Neural progenitor cell (in vitro differentiated cells): ENCODE results near the gene PDE6A. TPM values are rescaled to one million over a fixed set of nuclear protein-coding genes. Genes with fewer than 3 reads are reported as not detected.

Experiments used
- DNase-seq: peaks from one replicate; pipeline ENCODE4 v3.0.0-alpha.2; 2016; ENCODE audit warnings: low spot score
- H2AFZ ChIP-seq: fragments of 200-600 bp; sonication (generic); replicated peaks from 2 replicates; pipeline ENCODE4 v1.6.1; 2016; ENCODE audit warnings: antibody characterized with exemption
- H3F3A ChIP-seq: fragments of 200-600 bp; sonication (generic); 2 replicates; pipeline ENCODE4 v1.6.1; 2016; ENCODE audit warnings: antibody characterized with exemption, low read depth
- H3K27ac ChIP-seq: fragments of 200-600 bp; sonication (generic); 2 replicates; pipeline ENCODE4 v1.5.1; 2016; ENCODE audit warnings: mild to moderate bottlenecking
- H3K27me3 ChIP-seq: fragments of 200-600 bp; sonication (generic); 2 replicates; pipeline ENCODE4 v1.6.1; 2016; ENCODE audit warnings: mild to moderate bottlenecking, moderate library complexity
- H3K36me3 ChIP-seq: fragments of 200-600 bp; sonication (generic); 2 replicates; pipeline ENCODE4 v1.5.1; 2016
- H3K4me1 ChIP-seq: fragments of 200-600 bp; sonication (generic); 2 replicates; pipeline ENCODE4 v1.6.1; 2016; ENCODE audit warnings: mixed run types
- H3K4me2 ChIP-seq: fragments of 200-600 bp; sonication (generic); 2 replicates; pipeline ENCODE4 v1.6.1; 2016
- H3K4me3 ChIP-seq: fragments of 200-600 bp; sonication (generic); 2 replicates; pipeline ENCODE4 v1.5.1; 2016
- H3K79me2 ChIP-seq: fragments of 200-600 bp; sonication (generic); 2 replicates; pipeline ENCODE4 v1.6.1; 2016; ENCODE audit warnings: low read depth
- H3K9ac ChIP-seq: fragments of 200-600 bp; sonication (generic); 2 replicates; pipeline ENCODE4 v1.6.1; 2016
- H3K9me3 ChIP-seq: fragments of 200-600 bp; sonication (generic); 2 replicates; pipeline ENCODE4 v1.5.1; 2016; ENCODE audit warnings: low read depth
- H4K20me1 ChIP-seq: fragments of 200-600 bp; sonication (generic); 2 replicates; pipeline ENCODE4 v1.6.1; 2016; ENCODE audit warnings: low read depth
- H3K27ac Mint-ChIP-seq: 3 replicates; pipeline ENCODE4 v1.8.0; 2021; ENCODE audit warnings: mixed read lengths
- H3K27me3 Mint-ChIP-seq: 2 replicates; pipeline ENCODE4 v1.8.0; 2022; ENCODE audit warnings: low read depth, mild to moderate bottlenecking, inconsistent platforms, moderate library complexity, mixed read lengths; ENCODE audit not compliant: insufficient read depth
- H3K36me3 Mint-ChIP-seq: 3 replicates; pipeline ENCODE4 v1.8.0; 2021; ENCODE audit warnings: mixed read lengths
- H3K4me1 Mint-ChIP-seq: 3 replicates; pipeline ENCODE4 v1.8.0; 2021; ENCODE audit warnings: mixed read lengths
- H3K4me3 Mint-ChIP-seq: 3 replicates; pipeline ENCODE4 v1.8.0; 2021; ENCODE audit warnings: mild to moderate bottlenecking, moderate library complexity, mixed read lengths
- H3K9me3 Mint-ChIP-seq: 3 replicates; pipeline ENCODE4 v1.8.0; 2020; ENCODE audit warnings: mixed read lengths
- CTCF ChIP-seq: fragments of 200-600 bp; sonication (generic); IDR thresholded peaks from 2 replicates; pipeline ENCODE4 v1.5.1; 2017; ENCODE audit warnings: antibody characterized with exemption, mild to moderate bottlenecking
- EZH2 ChIP-seq: fragments of 200-600 bp; sonication (generic); IDR thresholded peaks from 2 replicates; pipeline ENCODE4 v1.6.1; 2017; ENCODE audit warnings: antibody characterized with exemption, mild to moderate bottlenecking, moderate library complexity
- EZH2phosphoT487 ChIP-seq: fragments of 200-600 bp; sonication (generic); IDR thresholded peaks from 2 replicates; pipeline ENCODE4 v1.6.1; 2017; ENCODE audit warnings: antibody characterized with exemption
- total RNA-seq: library from RNA; depleted of rRNA; stranded (reverse); fragments of >200 nt; gene quantifications from 2 replicates; pipeline ENCODE4 v1.2.3, GENCODE V29; 2015; ENCODE audit warnings: low replicate concordance

Gene PDE6A
- total RNA-seq, 1 donor from 2014 or later, result not detected

GRCh38 chr5:149870697-149871096 lies 73.9 kb downstream of the PDE6A start:
- no peaks in the 10 kb centered on the region for H4K20me1 ChIP-seq
- Mint-ChIP-seq H3K9me3 (peaks cover 4% of the 10 kb centered on the region), H3K4me3 (no peak overlapping the region), H3K4me1 (peaks cover 5% of the 10 kb centered on the region), H3K27ac (no peak overlapping the region), H3K36me3 (no peaks in the 10 kb centered on the region), H3K27me3 (peaks cover 4% of the 10 kb centered on the region)
- no peak overlapping the region for H3K4me2 ChIP-seq
- no peak overlapping the region for H2AFZ ChIP-seq
- no peak overlapping the region for H3K27ac ChIP-seq
- no peak for DNase-seq
- no peaks in the 10 kb centered on the region for H3K9me3 ChIP-seq
- no peaks in the 10 kb centered on the region for H3K27me3 ChIP-seq
- no peak overlapping the region for H3K4me3 ChIP-seq
- H3K4me1 ChIP-seq, result no peaks in the 10 kb centered on the region
- TF ChIP-seq CTCF, result no peak
- no peak for TF ChIP-seq EZH2phosphoT487
- no peak for TF ChIP-seq EZH2
- H3K9ac ChIP-seq, result no peak overlapping the region
- no peaks in the 10 kb centered on the region for H3F3A ChIP-seq
- H3K79me2 ChIP-seq, result no peaks in the 10 kb centered on the region
- no peaks in the 10 kb centered on the region for H3K36me3 ChIP-seq

- H3K4me1 Mint-ChIP-seq, result peaks cover 5% of the 10 kb centered on the region
- DNase-seq, result no peak
- Histone ChIP-seq H3K9me3 (no peaks in the 10 kb centered on the region), H3K27me3 (no peaks in the 10 kb centered on the region), H3K36me3 (no peaks in the 10 kb centered on the region), H3K4me2 (no peak overlapping the region), H3K4me1 (no peaks in the 10 kb centered on the region), H3F3A (no peaks in the 10 kb centered on the region), H3K79me2 (no peaks in the 10 kb centered on the region), H2AFZ (no peak overlapping the region), H3K27ac (no peak overlapping the region), H4K20me1 (no peaks in the 10 kb centered on the region), H3K9ac (no peak overlapping the region), H3K4me3 (no peak overlapping the region)
- peaks cover 4% of the 10 kb centered on the region for H3K9me3 Mint-ChIP-seq
- no peak overlapping the region for H3K4me3 Mint-ChIP-seq
- H3K36me3 Mint-ChIP-seq, result no peaks in the 10 kb centered on the region
- TF ChIP-seq EZH2 (no peak), CTCF (no peak), EZH2phosphoT487 (no peak)
- no peak overlapping the region for H3K27ac Mint-ChIP-seq
- peaks cover 4% of the 10 kb centered on the region for H3K27me3 Mint-ChIP-seq
Measured at GRCh38 chr5:149870232-149870631, 74.4 kb downstream of the PDE6A start.

- no peaks in the 10 kb centered on the region for H3K79me2 ChIP-seq
- no peak overlapping the region for H3K9ac ChIP-seq
- H3F3A ChIP-seq, result no peaks in the 10 kb centered on the region
- H3K36me3 Mint-ChIP-seq, result no peaks in the 10 kb centered on the region
- H3K4me3 Mint-ChIP-seq, result no peak overlapping the region
- no peak overlapping the region for H3K4me2 ChIP-seq
- no peak for TF ChIP-seq EZH2phosphoT487
- no peak for TF ChIP-seq EZH2
- TF ChIP-seq CTCF, result no peak
- H4K20me1 ChIP-seq, result no peaks in the 10 kb centered on the region
- peaks cover 4% of the 10 kb centered on the region for H3K9me3 Mint-ChIP-seq
- no peak overlapping the region for H3K4me3 ChIP-seq
- no peaks in the 10 kb centered on the region for H3K9me3 ChIP-seq
- no peak for DNase-seq
- no peak overlapping the region for H3K27ac Mint-ChIP-seq
- H2AFZ ChIP-seq, result peak overlapping the region; percentile 50
- peaks cover 4% of the 10 kb centered on the region for H3K27me3 Mint-ChIP-seq
- no peaks in the 10 kb centered on the region for H3K4me1 ChIP-seq
- H3K27me3 ChIP-seq, result no peaks in the 10 kb centered on the region
- no peaks in the 10 kb centered on the region for H3K36me3 ChIP-seq
- peaks cover 5% of the 10 kb centered on the region for H3K4me1 Mint-ChIP-seq
- no peak overlapping the region for H3K27ac ChIP-seq
Measured at GRCh38 chr5:149869411-149869821, 75.2 kb downstream of the PDE6A start.
